Measurements from ENCODE around the gene SLCO3A1.

Gene SLCO3A1

DNA sequence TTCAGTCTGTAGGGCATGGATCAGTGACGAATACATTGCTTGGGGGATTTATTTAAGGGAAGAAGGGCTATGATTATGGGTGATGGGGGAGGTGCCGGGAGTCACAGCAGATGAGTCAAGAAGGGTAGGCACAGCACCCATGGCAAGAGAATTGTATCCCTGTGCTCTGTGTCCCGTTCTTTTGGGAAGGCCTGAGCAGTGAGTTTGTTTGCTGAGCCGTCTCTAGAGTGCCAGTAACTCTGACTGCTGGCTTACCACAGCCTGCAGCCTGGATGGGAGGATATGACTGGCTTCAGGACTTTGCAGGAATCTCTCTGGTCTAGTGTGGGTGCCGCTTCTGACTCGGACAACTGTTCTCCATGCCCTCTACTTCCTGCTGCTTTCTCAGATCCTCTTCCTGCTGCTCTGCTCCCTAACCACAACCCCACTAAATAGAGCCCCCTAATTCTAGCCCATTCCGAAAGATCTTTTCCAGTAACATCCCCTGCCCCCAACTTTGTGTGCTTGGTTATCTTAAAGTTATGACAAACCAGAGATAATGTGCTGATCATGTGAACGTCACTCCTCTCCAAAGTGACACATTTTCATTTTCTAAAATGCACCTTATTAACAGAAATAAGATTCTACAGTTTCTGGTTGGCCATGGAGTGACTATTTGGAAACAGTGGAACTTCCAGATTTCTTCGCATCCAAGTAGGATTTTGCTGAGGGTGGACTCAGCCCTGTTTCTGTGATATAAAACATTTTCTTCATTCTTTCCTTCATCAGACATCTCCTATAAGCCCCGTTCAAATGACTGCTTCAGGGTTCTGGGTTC lies 239.0 kb downstream of the SLCO3A1 start:
- no peak for DNase-seq (ENCODE audit: low read depth in 2 of 2, low spot score in 1 of 2)

DNA sequence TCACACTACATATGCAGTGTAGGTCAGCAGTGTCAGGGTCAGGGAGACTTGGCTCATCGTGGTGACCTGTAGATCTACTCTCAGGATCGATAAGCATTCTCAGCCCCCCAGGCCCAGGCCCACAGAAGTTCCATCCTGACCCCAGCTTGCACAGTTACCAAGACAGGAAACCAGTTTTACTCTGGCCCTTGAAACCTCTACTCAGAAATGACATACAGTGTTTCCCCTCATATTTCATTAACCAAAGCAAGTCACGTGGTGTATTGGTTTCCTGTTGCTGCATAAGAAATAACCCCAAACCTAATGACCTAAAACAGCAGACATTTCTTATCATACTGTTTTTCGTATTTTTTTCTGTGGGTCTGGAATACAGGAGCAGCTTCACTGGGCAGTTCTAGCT lies 242.2 kb downstream of the SLCO3A1 start:
- DNase-seq (ENCODE audit: low read depth in 2 of 2, low spot score in 1 of 2), result no peak

DNA sequence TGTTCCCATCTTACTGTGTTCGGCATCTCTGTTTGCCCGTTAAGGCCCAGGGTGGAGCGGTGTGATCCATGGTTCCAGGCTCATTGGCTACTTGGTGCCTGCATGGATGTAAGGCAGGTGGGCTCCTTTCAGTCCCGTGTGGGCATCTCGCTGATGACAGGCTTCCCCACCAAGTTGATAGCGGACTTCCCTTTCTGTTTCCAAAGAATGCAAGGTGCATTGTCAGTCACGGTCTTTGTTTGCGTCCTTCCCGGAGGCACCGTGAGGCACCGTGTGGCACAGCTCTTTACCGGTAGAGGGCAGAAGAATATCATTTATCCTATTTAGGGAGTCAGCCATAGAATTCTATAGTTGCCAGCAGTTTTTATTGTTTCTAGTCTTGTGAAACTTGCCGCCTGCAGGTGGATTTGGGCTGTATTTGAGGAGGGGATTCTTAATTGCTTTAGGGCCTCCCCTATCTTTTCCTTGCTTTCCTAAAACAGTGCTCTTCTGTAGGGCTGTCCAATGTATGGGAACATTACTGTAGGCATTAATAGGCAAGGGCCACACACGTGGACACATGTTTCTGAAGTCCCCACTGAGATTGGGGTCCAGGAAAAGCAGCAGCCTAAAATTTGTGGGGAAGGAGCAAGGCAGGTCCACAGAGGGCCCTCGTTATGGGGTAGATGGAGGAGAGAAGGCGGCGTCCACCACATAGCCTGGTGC lies 244.1 kb downstream of the SLCO3A1 start:
- DNase-seq (ENCODE audit: low read depth in 2 of 2, low spot score in 1 of 2), result no peak

DNA sequence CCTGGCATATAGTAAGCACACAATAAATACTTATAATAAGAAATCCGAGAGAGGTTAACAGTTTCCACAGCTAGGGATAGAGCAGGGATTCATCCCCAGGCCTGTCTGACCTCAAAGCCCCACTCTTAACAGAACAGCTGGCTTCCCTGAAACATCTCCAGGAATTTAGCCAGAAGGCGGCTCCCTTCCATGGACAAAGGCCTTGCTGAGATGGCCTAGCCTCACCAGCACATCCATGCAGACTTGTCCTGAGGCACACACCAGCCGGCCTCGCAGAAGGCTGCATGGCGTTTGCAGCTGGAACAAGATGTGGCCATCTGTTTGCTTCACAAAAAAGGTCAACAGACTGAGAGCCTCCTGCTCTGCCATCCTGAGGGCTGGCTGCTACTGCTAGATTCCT lies 245.4 kb downstream of the SLCO3A1 start:
- no peak for DNase-seq (ENCODE audit: low read depth in 2 of 2, low spot score in 1 of 2)

DNA sequence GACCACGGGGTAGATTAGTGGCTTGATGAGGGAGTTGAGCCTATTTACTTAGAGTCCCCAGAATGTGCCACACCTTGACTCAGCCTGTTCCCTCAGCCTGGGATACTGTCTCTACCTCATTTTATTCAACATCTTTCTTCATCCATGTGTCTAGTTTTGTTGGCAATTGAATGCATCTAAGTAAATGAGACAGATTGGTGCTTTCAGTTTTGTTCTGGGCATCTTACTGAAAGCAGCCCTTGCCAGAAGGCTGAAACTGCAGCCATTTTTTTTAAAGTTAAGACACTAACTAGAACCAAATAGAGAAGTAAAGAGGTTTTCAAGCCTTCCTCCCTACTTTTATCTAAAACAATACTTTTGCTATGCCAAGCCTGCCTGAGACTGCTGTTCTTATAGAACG lies 246.8 kb downstream of the SLCO3A1 start:
- no peak for DNase-seq (ENCODE audit: low read depth in 2 of 2, low spot score in 1 of 2)

- no peak for DNase-seq (ENCODE audit: low read depth in 2 of 2, low spot score in 1 of 2)
Measured at GRCh38 chr15:92100751-92101150, 247.2 kb downstream of the SLCO3A1 start.

- DNase-seq (ENCODE audit: low read depth in 2 of 2, low spot score in 1 of 2), result no peak
Measured at GRCh38 chr15:92101708-92102394, 248.3 kb downstream of the SLCO3A1 start.

DNA sequence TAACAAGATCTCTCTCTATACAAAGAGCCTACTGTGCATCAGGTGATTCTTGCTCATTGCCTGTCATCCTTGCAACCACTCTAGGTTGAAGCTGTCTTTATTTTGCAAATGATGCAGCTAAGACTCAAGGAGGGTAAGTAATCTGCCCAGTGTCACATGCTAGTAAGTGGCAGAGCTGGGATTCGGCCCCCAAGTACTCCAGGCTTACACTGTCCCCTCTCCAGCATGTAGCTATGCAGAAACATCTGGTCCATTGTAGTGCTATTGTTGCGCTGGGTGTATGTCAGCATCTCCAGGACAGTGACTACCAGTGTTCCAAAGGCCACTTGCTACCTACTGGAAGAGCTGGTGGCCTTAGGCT lies 248.9 kb downstream of the SLCO3A1 start:
- DNase-seq (ENCODE audit: low read depth in 2 of 2, low spot score in 1 of 2), result no peak

DNA sequence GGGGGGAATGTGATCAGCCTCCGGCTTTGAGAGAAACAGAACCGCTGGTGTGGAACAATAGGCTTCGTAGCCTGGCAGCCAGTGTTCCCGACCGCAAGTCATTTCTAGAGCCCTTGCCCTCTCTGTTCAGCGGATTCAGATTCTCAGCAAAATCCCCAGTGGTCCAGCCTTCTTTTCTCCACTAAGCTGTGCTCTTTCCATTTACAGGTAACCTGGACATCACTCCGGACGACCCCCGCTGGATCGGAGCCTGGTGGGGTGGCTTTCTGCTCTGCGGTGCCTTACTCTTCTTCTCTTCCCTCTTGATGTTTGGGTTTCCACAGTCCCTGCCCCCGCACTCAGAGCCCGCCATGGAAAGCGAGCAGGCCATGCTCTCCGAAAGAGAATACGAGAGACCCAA lies 250.6 kb downstream of the SLCO3A1 start:
- DNase-seq (ENCODE audit: low read depth in 2 of 2, low spot score in 1 of 2), result no peak

DNA sequence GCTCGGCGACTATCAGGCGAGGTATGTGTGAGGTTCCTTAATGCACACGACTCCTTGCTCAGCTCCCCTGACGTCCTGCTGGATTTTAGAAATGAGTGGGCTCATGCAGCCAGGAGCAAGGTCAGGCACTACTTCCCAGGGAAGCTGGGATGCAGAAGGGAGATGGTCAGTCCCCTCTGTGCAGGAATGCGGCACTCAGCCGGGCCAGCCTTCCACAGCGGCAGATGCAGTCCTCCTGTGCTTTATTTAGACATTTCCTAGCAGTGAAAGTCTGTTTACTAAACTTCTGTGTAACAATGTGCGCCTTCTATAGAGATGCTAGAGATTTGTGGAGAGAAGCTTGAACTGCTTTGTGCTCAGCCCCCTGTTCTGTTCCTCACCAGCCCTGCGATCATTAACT lies 252.1 kb downstream of the SLCO3A1 start:
- DNase-seq (ENCODE audit: low read depth in 2 of 2, low spot score in 1 of 2), result no peak

DNA sequence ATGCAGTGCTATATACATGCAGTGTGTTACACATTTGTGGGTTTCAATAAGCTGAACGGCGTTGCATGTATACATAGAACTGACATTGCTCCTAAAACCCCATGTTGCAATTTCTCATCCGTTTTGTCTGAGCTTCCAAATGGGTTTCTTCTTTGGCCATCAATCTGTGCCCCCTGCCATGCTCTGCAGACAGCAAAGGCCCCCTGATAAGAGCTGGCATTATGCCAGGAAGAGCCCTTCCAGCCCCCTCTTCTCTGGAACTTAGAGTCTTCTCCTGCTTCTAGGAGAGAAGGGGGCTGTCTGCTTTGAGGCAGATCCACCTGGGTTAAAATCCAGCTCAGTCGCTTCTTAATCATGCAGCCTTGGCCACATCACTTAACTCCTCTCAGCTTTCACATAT lies 254.0 kb downstream of the SLCO3A1 start:
- no peak for DNase-seq (ENCODE audit: low read depth in 2 of 2, low spot score in 1 of 2)

DNA sequence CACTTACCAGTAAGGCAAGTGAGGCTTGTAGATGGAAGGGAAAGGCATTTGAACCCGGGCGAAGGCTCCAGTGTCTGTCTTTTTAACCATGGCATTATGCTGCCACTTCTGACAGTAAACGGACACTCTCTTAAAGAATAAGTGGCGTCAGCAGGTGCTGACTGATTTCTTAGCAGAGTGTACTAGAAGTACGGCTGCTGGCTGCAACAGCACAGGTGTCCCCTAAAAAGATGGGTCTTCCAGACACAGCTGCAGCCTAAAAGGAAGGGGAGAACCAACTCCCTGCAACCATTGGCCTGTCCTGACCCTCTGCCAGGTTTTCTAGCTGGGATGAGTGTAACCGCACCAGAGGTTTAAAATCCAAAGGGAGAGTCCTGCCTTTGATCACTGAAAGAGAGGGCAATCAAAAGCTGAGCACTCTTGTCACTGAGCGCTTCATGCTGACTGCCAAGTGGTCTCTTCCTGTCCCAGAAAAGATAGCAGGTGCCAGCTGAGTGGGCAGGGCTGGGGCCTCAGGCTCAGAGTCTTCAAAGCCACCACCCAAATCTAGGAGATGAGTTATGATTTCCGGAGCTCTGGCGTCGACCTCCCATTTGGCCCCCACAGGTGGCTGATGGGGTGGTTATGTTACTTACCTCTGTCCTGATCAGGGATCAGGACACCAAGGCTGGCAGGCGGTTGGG lies 255.8 kb downstream of the SLCO3A1 start:
- DNase-seq (ENCODE audit: low read depth in 2 of 2, low spot score in 1 of 2), result no peak

- DNase-seq (ENCODE audit: low read depth in 2 of 2, low spot score in 1 of 2), result no peak
Measured at GRCh38 chr15:92111291-92111690, 257.8 kb downstream of the SLCO3A1 start.

- no peak for DNase-seq (ENCODE audit: low read depth in 2 of 2, low spot score in 1 of 2)
Measured at GRCh38 chr15:92111751-92112150, 258.2 kb downstream of the SLCO3A1 start.

- no peak for DNase-seq (ENCODE audit: low read depth in 2 of 2, low spot score in 1 of 2)
Measured at GRCh38 chr15:92112180-92112579, 258.7 kb downstream of the SLCO3A1 start.

DNA sequence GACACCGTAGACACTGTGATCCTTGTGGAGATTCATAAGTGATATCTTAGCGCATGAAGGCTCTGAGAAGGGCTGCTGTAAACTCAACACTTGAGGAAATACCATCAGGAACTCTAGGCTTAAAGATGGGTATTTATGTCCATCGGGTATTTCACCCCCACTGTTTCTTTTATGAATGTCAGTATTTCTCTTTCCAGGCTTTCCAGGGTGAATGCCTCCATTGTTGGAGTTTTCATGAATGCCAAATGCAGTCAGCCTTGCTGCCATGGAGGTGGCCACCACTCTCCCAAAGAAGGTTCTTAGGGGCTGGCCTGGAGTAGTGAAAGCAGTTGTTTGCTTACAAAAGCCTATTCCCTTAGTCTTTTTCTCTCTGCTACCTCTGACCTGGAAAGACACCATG lies 259.2 kb downstream of the SLCO3A1 start:
- no peak for DNase-seq (ENCODE audit: low read depth in 2 of 2, low spot score in 1 of 2)

DNA sequence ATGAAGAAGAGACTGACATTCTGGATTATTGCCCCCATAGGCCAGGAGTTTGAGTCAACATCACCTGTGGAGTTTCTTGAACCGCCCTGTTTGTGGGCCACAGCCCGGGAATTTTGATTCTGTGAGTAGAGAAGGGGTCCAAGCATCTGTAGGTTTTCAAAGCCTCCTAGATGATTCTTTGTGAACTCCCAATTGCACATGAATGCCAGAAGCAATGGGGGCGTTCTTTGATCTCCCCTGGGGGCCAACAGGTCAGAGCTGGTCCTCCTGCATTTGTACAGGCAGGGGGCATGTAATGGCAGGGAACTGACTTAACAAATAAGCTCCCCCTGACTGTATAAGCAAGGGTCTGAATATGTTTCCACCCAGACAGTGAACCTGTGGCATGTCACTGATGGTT lies 260.3 kb downstream of the SLCO3A1 start:
- no peak for DNase-seq (ENCODE audit: low read depth in 2 of 2, low spot score in 1 of 2)

- no peak for DNase-seq (ENCODE audit: low read depth in 2 of 2, low spot score in 1 of 2)
Measured at GRCh38 chr15:92115834-92116233, 262.3 kb downstream of the SLCO3A1 start.

DNA sequence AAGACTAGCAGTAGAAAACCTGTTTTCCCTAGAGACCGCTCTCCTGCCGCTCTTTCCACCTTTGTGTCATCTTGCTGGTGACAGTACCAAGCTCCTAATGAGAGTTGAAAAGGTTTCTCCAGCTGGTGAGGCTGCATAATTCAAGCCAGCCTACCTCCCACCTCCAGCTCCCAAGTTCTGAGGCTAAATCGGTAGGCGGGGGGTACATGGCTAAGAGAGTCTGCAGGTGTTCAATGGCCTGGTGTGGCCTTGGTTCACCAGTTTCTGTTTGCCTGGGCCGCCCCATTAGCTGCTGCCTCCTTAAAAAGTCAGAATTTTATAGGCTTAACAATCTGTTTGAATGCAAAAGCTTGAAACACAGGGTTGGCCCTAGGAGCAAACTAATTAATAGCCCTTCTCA lies 262.8 kb downstream of the SLCO3A1 start:
- DNase-seq (ENCODE audit: low read depth in 2 of 2, low spot score in 1 of 2), result no peak

GRCh38 chr15:92117261-92117731 lies 263.8 kb downstream of the SLCO3A1 start:
- no peak for DNase-seq (ENCODE audit: low read depth in 2 of 2, low spot score in 1 of 2)

DNA sequence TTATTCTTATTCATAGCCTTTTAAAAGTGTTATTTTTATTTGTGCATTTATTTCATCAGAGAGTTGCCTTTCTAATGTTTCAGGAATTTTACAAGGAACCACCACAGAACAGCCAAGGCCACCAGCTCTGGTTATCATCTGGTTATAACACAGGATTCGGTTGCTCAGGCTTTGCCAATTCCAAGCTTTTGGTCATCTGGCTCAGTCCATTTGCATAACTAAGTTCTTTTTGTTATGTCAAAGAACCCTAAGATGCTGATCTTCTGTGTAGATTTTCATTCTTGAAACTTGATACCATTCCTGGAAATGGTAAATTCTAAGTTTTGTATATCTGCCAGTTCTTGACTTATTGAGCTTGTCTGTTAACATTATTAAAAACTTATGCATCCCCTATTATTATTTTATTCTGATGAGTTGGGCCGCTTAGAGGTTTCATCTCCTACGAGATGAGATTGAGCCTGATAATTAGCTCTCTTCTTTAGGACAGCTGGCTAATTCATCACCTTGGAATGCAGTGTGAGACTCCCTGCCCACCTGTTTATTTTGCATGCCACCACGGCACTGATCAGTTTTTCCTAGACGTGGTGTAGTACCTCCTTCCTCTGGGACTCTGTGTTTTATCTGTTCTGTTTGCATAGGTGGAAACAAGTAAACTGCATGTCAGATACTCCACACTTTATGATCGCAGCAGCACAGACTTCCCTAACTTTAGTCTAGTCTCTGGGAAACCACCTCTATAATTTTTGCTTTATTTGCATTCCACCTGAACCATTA lies 264.8 kb downstream of the SLCO3A1 start:
- DNase-seq (ENCODE audit: low read depth in 2 of 2, low spot score in 1 of 2), result no peak
